Retinal pigment epithelial cell (primary cell): ENCODE measurements around the gene SORT1.

Source experiments
- DNase-seq: peaks from one replicate; pipeline ENCODE4 v3.0.0-alpha.2; 2010; ENCODE audit warnings: low read depth
- H3K4me3 ChIP-seq: 2 replicates; pipeline ENCODE4 v1.5.1; 2011; ENCODE audit warnings: mild to moderate bottlenecking, low read length, control low read depth, moderate library complexity
- CTCF ChIP-seq: conservative IDR thresholded peaks from 2 replicates; pipeline ENCODE4 v1.5.1; 2011; ENCODE audit warnings: low read depth, low read length, control low read depth, inconsistent platforms

The SORT1 gene

GRCh38 chr1:109367626-109368025 is 30.1 kb downstream of the SORT1 start:
- TF ChIP-seq CTCF = no peak
- no peak for DNase-seq

GRCh38 chr1:109365642-109366204 is 32.0 kb downstream of the SORT1 start:
- no peak for DNase-seq
- no peak for TF ChIP-seq CTCF
- H3K4me3 ChIP-seq = no peak overlapping the region

More at GRCh38 chr1:109367626-109368025, 30.1 kb downstream of the SORT1 start:
- H3K4me3 ChIP-seq = no peak overlapping the region

- no peak for DNase-seq
- no peak for TF ChIP-seq CTCF
- no peak overlapping the region for H3K4me3 ChIP-seq
Measured at GRCh38 chr1:109361649-109362048, 36.1 kb downstream of the SORT1 start.

GRCh38 chr1:109361069-109361468 is 36.6 kb downstream of the SORT1 start:
- TF ChIP-seq CTCF = no peak
- DNase-seq = no peak
- H3K4me3 ChIP-seq = no peak overlapping the region

GRCh38 chr1:109357616-109358015 is 40.1 kb downstream of the SORT1 start:
- no peak for DNase-seq
- H3K4me3 ChIP-seq = no peak overlapping the region
- no peak for TF ChIP-seq CTCF

GRCh38 chr1:109356915-109357314 is 40.8 kb downstream of the SORT1 start:
- no peak for TF ChIP-seq CTCF
- no peak for DNase-seq
- no peak overlapping the region for H3K4me3 ChIP-seq

- DNase-seq = no peak
- H3K4me3 ChIP-seq = no peak overlapping the region
- TF ChIP-seq CTCF = no peak
Measured at GRCh38 chr1:109356505-109356904, 41.2 kb downstream of the SORT1 start.
